Esophagus squamous epithelium (tissue), 5 donors: Measurements from ENCODE around the gene SLAMF7. TPM values are rescaled to one million over a fixed set of nuclear protein-coding genes. Genes with fewer than 3 reads are reported as not detected.

Experiments used
- DNase-seq: peaks from one replicate; lab custom pipeline; 2025; lab: John Stamatoyannopoulos, UW
- H3K27ac ChIP-seq, 4 donors: fragments of 200-600 bp; sonication (generic); one replicate each; pipeline ENCODE4 v1.5.1; 2016 to 2019; ENCODE audit warnings: mild to moderate bottlenecking in 1 of 4
- H3K27me3 ChIP-seq, 4 donors: fragments of 200-600 bp; sonication (generic); 1 replicate in 3 of 4; 2 replicates in 1 of 4; pipeline versions ENCODE4 v1.5.1 to v1.6.0; 2017 to 2021; ENCODE audit warnings: antibody characterized with exemption in 1 of 4
- H3K36me3 ChIP-seq, 3 donors: fragments of 200-600 bp; sonication (generic); one replicate each; pipeline ENCODE4 v1.5.1; 2016 to 2019
- H3K4me1 ChIP-seq, 3 donors: fragments of 200-600 bp; sonication (generic); one replicate each; pipeline ENCODE4 v1.5.1; 2017 to 2019
- H3K4me3 ChIP-seq, 4 donors: fragments of 200-600 bp; sonication (generic); 1 replicate in 3 of 4; 2 replicates in 1 of 4; pipeline ENCODE4 v1.5.1; 2016 to 2019; ENCODE audit warnings: mild to moderate bottlenecking in 2 of 4, moderate library complexity in 1 of 4
- H3K9me3 ChIP-seq, 3 donors: fragments of 200-600 bp; sonication (generic); one replicate each; pipeline ENCODE4 v1.5.1; 2016 to 2019
- CTCF ChIP-seq, 6 experiments: fragments of 450-650 bp in 4 of 6; fragments of 200-600 bp in 2 of 6; sonication (generic) in 2 of 6; IDR thresholded peaks; one replicate each; pipeline ENCODE4 v1.5.1; 2016 to 2019; ENCODE audit warnings: antibody characterized with exemption in 6 of 6, mild to moderate bottlenecking in 4 of 6, moderate library complexity in 4 of 6
- POLR2A ChIP-seq, 4 donors: fragments of 450-650 bp; IDR thresholded peaks; one replicate each; pipeline ENCODE4 v1.6.1; 2017; ENCODE audit warnings: antibody characterized with exemption in 4 of 4, mild to moderate bottlenecking in 4 of 4, moderate library complexity in 3 of 4
- WGBS, 2 donors: methylation state at CpG; one replicate each; pipeline ENCODE4 v1.1.5; 2018; 5-methylcytosine and 5-hydroxymethylcytosine counted together
- intact Hi-C: fragments of 100-400 bp; cut with DNase I; formaldehyde crosslinking; loops from one replicate; pipeline ENCODE4 v1.15.0; 2022
- total RNA-seq, 4 donors: library from RNA; depleted of rRNA; stranded (reverse); fragments of >200 nt; gene quantifications; one replicate each; pipeline ENCODE4 v1.1.0, GENCODE V29; 2016
- donor health status: DM: yes; HTN: yes; CAD: no.

The SLAMF7 gene
- total RNA-seq, 4 donors from 2014 or later, result 1.8 to 3.2 (median 2.3) TPM

GRCh38 chr1:160777486-160778089 lies 38.5 kb downstream of the SLAMF7 start:
- 47 to 64% methylated on average over 4 to 7 of the region's 7 CpGs for WGBS, 2 donors
- intact Hi-C loops, result loop anchor here (5.0 kb wide), 1 partner anchor 55 kb away; no protein-coding TSS in a partner anchor
- no peak overlapping the region for H3K4me3 ChIP-seq
- H3K9me3 ChIP-seq, result no peaks in the 10 kb centered on the region
- peaks cover 14 to 30% (median 19%) of the 10 kb centered on the region in 3 donors for H3K4me1 ChIP-seq
- TF ChIP-seq POLR2A (IDR thresholded peaks at IDR 0.05) (no peak), CTCF (IDR thresholded peaks at IDR 0.05) (peak in 5 of 6 experiments; percentile 49 to 80 (median 71))
- no peak for DNase-seq
- H3K36me3 ChIP-seq, result no peaks in the 10 kb centered on the region
- H3K27me3 ChIP-seq, result no peaks in the 10 kb centered on the region
- no peak overlapping the region for H3K27ac ChIP-seq

GRCh38 chr1:160778976-160779375 lies 39.9 kb downstream of the SLAMF7 start:
- H3K4me3 ChIP-seq, result no peak overlapping the region
- intact Hi-C loops, result loop anchor here (5.0 kb wide), 1 partner anchor 53 kb away; no protein-coding TSS in a partner anchor
- WGBS, 2 donors, result 85 to 91% methylated on average over 4 to 5 of the region's 6 CpGs
- no peak overlapping the region for H3K27ac ChIP-seq
- TF ChIP-seq CTCF (IDR thresholded peaks at IDR 0.05) (no peak), POLR2A (IDR thresholded peaks at IDR 0.05) (no peak)
- H3K9me3 ChIP-seq, result no peaks in the 10 kb centered on the region
- no peak for DNase-seq
- no peaks in the 10 kb centered on the region for H3K36me3 ChIP-seq
- H3K4me1 ChIP-seq, result peaks cover 19 to 41% (median 19%) of the 10 kb centered on the region in 3 donors
- H3K27me3 ChIP-seq, result no peaks in the 10 kb centered on the region

GRCh38 chr1:160779626-160780397 lies 40.8 kb downstream of the SLAMF7 start:
- DNase-seq, result no peak
- peak overlapping the region in 3 of 4 donors; percentile 80 to 89 (median 88) for H3K27ac ChIP-seq
- H3K36me3 ChIP-seq, result no peaks in the 10 kb centered on the region
- TF ChIP-seq POLR2A (IDR thresholded peaks at IDR 0.05) (no peak), CTCF (IDR thresholded peaks at IDR 0.05) (peak in 3 of 6 experiments; percentile 17 to 37 (median 35))
- 94% methylated on average over 3 of the region's 18 CpGs for WGBS, 2 donors
- no peak overlapping the region for H3K4me3 ChIP-seq
- H3K27me3 ChIP-seq, result no peaks in the 10 kb centered on the region
- H3K9me3 ChIP-seq, result no peaks in the 10 kb centered on the region
- intact Hi-C loops, result loop anchor here (5.0 kb wide), 1 partner anchor 52 kb away; no protein-coding TSS in a partner anchor
- peaks cover 19 to 41% (median 19%) of the 10 kb centered on the region in 3 donors for H3K4me1 ChIP-seq

- WGBS, 2 donors, result 61 to 79% methylated on average over 2 of the region's 2 CpGs
- H3K27me3 ChIP-seq, result no peaks in the 10 kb centered on the region
Observed at GRCh38 chr1:160780398-160780755, 41.3 kb downstream of the SLAMF7 start.

More at GRCh38 chr1:160780398-160780755, 41.3 kb downstream of the SLAMF7 start:
- DNase-seq, result no peak
- intact Hi-C loops, result no loop called here
- Histone ChIP-seq H3K9me3 (no peaks in the 10 kb centered on the region), H3K4me1 (peaks cover 19 to 41% (median 19%) of the 10 kb centered on the region in 3 donors), H3K36me3 (no peaks in the 10 kb centered on the region), H3K27ac (peak overlapping the region in 3 of 4 donors; percentile 80 to 89 (median 88)), H3K4me3 (no peak overlapping the region)
- TF ChIP-seq CTCF (IDR thresholded peaks at IDR 0.05) (no peak), POLR2A (IDR thresholded peaks at IDR 0.05) (no peak)
